B cell (primary cell): ENCODE data around the gene PACSIN1. TPM values are rescaled to one million over a fixed set of nuclear protein-coding genes. Genes with fewer than 3 reads are reported as not detected.

Source experiments
- ATAC-seq: fragments of 200-7000 bp; cut with Tn5 transposase; one replicate; pipeline ENCODE4 v1.10.0; 2021; ENCODE audit warnings: low read depth, mild to moderate bottlenecking, moderate number of reproducible peaks, moderate library complexity
- CTCF ChIA-PET: fragments of 350-600 bp; sonication (Branson Sonifier 250); formaldehyde crosslinking; loops from one replicate; lab custom pipeline; 2021; ENCODE audit warnings: antibody characterized with exemption, inconsistent platforms; lab: Charles Lee
- POLR2A ChIA-PET: fragments of 350-600 bp; sonication (Branson Sonifier 250); formaldehyde crosslinking; loops from one replicate; lab custom pipeline; 2021; ENCODE audit warnings: antibody characterized with exemption; lab: Charles Lee
- DNase-seq: peaks from one replicate; pipeline ENCODE4 v3.0.0; 2013
- H2AFZ ChIP-seq: 2 replicates; pipeline ENCODE4 v1.6.1; 2012; ENCODE audit warnings: mild to moderate bottlenecking, low read depth, low read length; ENCODE audit not compliant: insufficient read depth, poor library complexity, severe bottlenecking
- H3K27ac ChIP-seq, 2 donors: 1 replicate in 1 of 2; 2 replicates in 1 of 2; pipeline ENCODE4 v1.5.1; 2012 to 2013; ENCODE audit warnings: low read length in 2 of 2, mild to moderate bottlenecking in 2 of 2, moderate library complexity in 1 of 2
- H3K27me3 ChIP-seq, 4 experiments: fragments of 200-600 bp in 1 of 4; sonication (generic) in 1 of 4; replicated peaks in 1 of 4; 1 replicate in 2 of 4; 2 replicates in 2 of 4; pipeline versions ENCODE4 v1.6.1 to v1.7.0; 2013 to 2016; ENCODE audit warnings: low read length in 3 of 4, mild to moderate bottlenecking in 2 of 4, mixed read lengths in 1 of 4, moderate library complexity in 1 of 4; ENCODE audit not compliant: insufficient read depth in 4 of 4, control insufficient read depth in 3 of 4; ENCODE audit errors: control extremely low read depth in 1 of 4
- H3K36me3 ChIP-seq, 2 experiments: replicated peaks in 1 of 2; 1 replicate in 1 of 2; 2 replicates in 1 of 2; pipeline versions ENCODE4 v1.6.1 to v1.7.1; 2013; ENCODE audit warnings: low read length in 1 of 2; ENCODE audit not compliant: insufficient read depth in 2 of 2, control insufficient read depth in 1 of 2; ENCODE audit errors: control extremely low read depth in 1 of 2, extremely low read depth in 1 of 2
- H3K4me1 ChIP-seq, 2 donors: fragments of 200-600 bp in 1 of 2; sonication (generic) in 1 of 2; 1 replicate in 1 of 2; 2 replicates in 1 of 2; pipeline versions ENCODE4 v1.5.1 to v1.6.1; 2013 to 2017; ENCODE audit warnings: low read length in 2 of 2; ENCODE audit not compliant: control insufficient read depth in 2 of 2, insufficient read depth in 2 of 2
- H3K4me2 ChIP-seq: replicated peaks from 2 replicates; pipeline ENCODE3; 2012; ENCODE audit warnings: mild to moderate bottlenecking, low read depth, low read length; ENCODE audit not compliant: poor library complexity, severe bottlenecking
- H3K4me3 ChIP-seq, 5 experiments: fragments of 200-600 bp in 1 of 5; sonication (generic) in 1 of 5; 1 replicate in 3 of 5; 2 replicates in 2 of 5; pipeline versions ENCODE4 v1.5.1 to v1.7.0; 2011 to 2016; ENCODE audit warnings: low read length in 4 of 5, mild to moderate bottlenecking in 4 of 5, low read depth in 2 of 5, control low read depth in 1 of 5, moderate library complexity in 1 of 5; ENCODE audit not compliant: insufficient read depth in 1 of 5; ENCODE audit errors: control extremely low read depth in 1 of 5, extremely low read depth in 1 of 5
- H3K79me2 ChIP-seq: fragments of 200-600 bp; sonication (generic); one replicate; pipeline ENCODE4 v1.6.0; 2016; ENCODE audit warnings: low read length; ENCODE audit not compliant: control insufficient read depth, insufficient read depth
- H3K9ac ChIP-seq: fragments of 200-600 bp; sonication (generic); 2 replicates; pipeline ENCODE4 v1.6.1; 2017; ENCODE audit warnings: mild to moderate bottlenecking, low read length, moderate library complexity
- H3K9me3 ChIP-seq, 3 donors: one replicate each; pipeline versions ENCODE4 v1.6.1 to v1.7.1; 2013; ENCODE audit warnings: low read length in 2 of 3; ENCODE audit not compliant: control insufficient read depth in 2 of 3, insufficient read depth in 1 of 3; ENCODE audit errors: control extremely low read depth in 1 of 3
- H4K20me1 ChIP-seq: 2 replicates; pipeline ENCODE4 v1.6.0; 2012; ENCODE audit warnings: mild to moderate bottlenecking, low read length; ENCODE audit not compliant: insufficient read depth, control insufficient read depth, poor library complexity, severe bottlenecking
- H3K27ac Mint-ChIP-seq: one replicate; pipeline ENCODE4 v1.8.0; 2021; ENCODE audit warnings: mixed read lengths
- H3K27me3 Mint-ChIP-seq: one replicate; pipeline ENCODE4 v1.8.0; 2021; ENCODE audit warnings: mixed read lengths
- H3K4me1 Mint-ChIP-seq: one replicate; pipeline ENCODE4 v1.8.0; 2021; ENCODE audit warnings: mixed read lengths
- H3K4me3 Mint-ChIP-seq: one replicate; pipeline ENCODE4 v1.8.0; 2021; ENCODE audit warnings: mixed read lengths
- H3K9me3 Mint-ChIP-seq: one replicate; pipeline ENCODE4 v1.8.0; 2022; ENCODE audit warnings: mixed read lengths; ENCODE audit not compliant: insufficient read depth
- CTCF ChIP-seq: fragments of 200-600 bp; IDR thresholded peaks from one replicate; pipeline ENCODE4 v1.8.0; 2022; ENCODE audit warnings: antibody characterized with exemption, mild to moderate bottlenecking
- EZH2 ChIP-seq: IDR thresholded peaks from 2 replicates; pipeline ENCODE4 v1.6.1; 2012; ENCODE audit warnings: borderline replicate concordance, low read depth, mild to moderate bottlenecking, moderate library complexity, low read length; ENCODE audit not compliant: insufficient read depth, poor library complexity, severe bottlenecking
- WGBS: methylation state at CpG from one replicate; pipeline ENCODE4 v1.1.5; 2013; ENCODE audit warnings: missing lambda C conversion rate; ENCODE audit not compliant: insufficient coverage; 5-methylcytosine and 5-hydroxymethylcytosine counted together
- intact Hi-C: fragments of 100-400 bp; cut with micrococcal nuclease; formaldehyde crosslinking; loops from one replicate; pipeline ENCODE4 v1.10.0; 2022
- polyA plus RNA-seq: library from polyadenylated mRNA; depleted of rRNA; stranded (reverse); fragments of >200 nt; gene quantifications from 2 replicates; pipeline ENCODE4 v1.2.3, GENCODE V29; 2012
- total RNA-seq, 2 donors: library from RNA; stranded (reverse); fragments of 120-200 nt in 1 of 2; gene quantifications; 1 replicate in 1 of 2; 2 replicates in 1 of 2; pipeline versions ENCODE4 v1.2.3 to v1.2.4, GENCODE V29; 2013 to 2022

The PACSIN1 gene
- total and polyA plus RNA-seq, 2 donors (not counting 1 experiment from before 2014, with no cell fraction given) = 0.18 to 0.20 TPM

DNA sequence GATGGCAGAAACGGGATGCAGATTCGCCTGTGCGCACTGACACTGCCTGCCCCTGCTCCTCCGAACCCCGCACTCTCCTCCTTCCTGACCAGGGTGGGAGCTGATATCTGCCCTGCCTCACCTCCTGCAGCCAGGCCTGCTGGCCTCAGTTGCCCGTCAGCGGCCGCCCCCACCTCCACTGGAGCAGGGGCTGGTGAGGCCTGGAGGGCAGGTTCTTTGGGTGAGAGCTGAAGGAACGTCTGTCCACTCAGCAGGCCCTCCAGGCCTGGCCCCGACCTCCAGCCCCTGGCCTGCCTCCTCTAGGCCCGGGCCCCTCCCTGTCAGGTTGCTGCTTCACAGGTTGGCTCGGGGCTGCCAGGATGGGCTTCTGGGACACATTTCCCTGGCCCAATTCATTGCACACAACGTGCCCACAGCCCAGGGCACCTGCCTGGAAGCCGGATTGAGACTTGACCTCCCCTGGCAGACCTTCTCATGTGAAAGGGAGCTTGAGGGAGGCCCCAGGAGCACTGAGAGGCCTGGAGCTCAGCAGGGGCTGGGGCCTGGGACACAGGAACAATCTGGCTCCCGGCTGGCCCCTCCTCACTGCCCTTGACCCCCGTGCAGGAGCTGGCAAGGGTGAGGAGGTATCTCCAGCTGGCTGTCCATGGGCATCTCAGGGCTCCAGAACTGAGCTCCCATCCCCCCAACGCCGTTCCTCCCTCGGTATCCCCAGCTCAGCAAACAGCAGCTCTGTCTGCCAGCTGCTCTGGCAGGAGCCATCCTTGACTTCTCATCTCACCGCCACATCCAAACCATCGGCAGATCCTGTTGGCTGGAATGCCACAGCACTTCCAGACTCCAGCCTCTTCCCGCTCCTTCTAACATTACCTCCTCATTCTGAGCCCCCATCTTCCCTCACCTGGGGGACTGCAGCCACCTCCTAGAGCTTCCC lies 50.8 kb downstream of the PACSIN1 start:
- H3K27me3 Mint-ChIP-seq = peaks cover 11% of the 10 kb centered on the region
- intact Hi-C loops = no loop called here
- peaks cover 5% of the 10 kb centered on the region for H3K4me1 Mint-ChIP-seq
- H3K79me2 ChIP-seq = no peaks in the 10 kb centered on the region
- WGBS = 91% methylated on average over 22 of the region's 22 CpGs
- H3K9me3 Mint-ChIP-seq = no peaks in the 10 kb centered on the region
- no peak overlapping the region for H3K4me3 ChIP-seq
- H3K9me3 ChIP-seq = peaks cover 0 to 2% (median 0%) of the 10 kb centered on the region in 3 donors
- no peak overlapping the region for H3K9ac ChIP-seq
- ChIA-PET POLR2A (no interaction called here), CTCF (no interaction called here)
- TF ChIP-seq EZH2 = no peak
- no peak for TF ChIP-seq CTCF
- no peak overlapping the region for H3K4me2 ChIP-seq
- H3K27ac ChIP-seq = no peak overlapping the region
- H3K4me1 ChIP-seq = peaks cover 1 to 2% of the 10 kb centered on the region in 2 donors
- H3K27me3 ChIP-seq = peaks cover 0 to 10% (median 0%) of the 10 kb centered on the region in 4 experiments
- H3K4me3 Mint-ChIP-seq = no peak overlapping the region
- no peaks in the 10 kb centered on the region for H4K20me1 ChIP-seq
- H2AFZ ChIP-seq = no peak overlapping the region
- H3K27ac Mint-ChIP-seq = no peak overlapping the region
- H3K36me3 ChIP-seq = no peaks in the 10 kb centered on the region
- ATAC-seq (no peak), DNase-seq (no peak)

DNA sequence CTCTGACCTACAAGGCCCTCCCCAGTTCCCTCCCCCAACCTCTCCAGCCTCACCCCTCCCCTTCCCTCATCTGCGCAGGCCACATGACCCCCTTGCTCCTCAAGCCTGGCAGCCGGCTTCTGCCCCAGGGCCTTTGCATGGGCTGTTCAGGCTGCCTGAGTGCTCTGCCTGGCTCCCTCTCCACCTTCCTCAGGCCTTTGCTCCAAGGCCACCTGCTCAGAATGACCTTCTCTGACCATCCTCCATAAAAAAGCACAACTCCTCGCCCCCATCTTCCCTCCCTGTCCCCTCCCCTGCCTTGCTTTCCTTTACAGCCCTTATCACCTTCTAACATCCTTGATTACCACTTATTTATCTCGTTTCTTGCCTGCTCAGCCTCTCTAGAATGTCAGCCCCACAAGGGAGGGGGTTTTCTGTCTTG lies 51.6 kb downstream of the PACSIN1 start:
- WGBS = 97% methylated on average over 3 of the region's 4 CpGs
- intact Hi-C loops = no loop called here
- no peak for ATAC-seq
- no peak overlapping the region for H3K4me2 ChIP-seq
- Mint-ChIP-seq H3K9me3 (no peaks in the 10 kb centered on the region), H3K27me3 (peaks cover 11% of the 10 kb centered on the region), H3K27ac (no peak overlapping the region), H3K4me1 (peaks cover 5% of the 10 kb centered on the region), H3K4me3 (no peak overlapping the region)
- no peak for DNase-seq
- peaks cover 6 to 7% of the 10 kb centered on the region in 2 donors for H3K4me1 ChIP-seq
- no peaks in the 10 kb centered on the region for H3K36me3 ChIP-seq
- no peak for TF ChIP-seq EZH2
- no peak for TF ChIP-seq CTCF
- no peak overlapping the region for H3K4me3 ChIP-seq
- no peak overlapping the region for H2AFZ ChIP-seq
- H3K27me3 ChIP-seq = peaks cover 0 to 10% (median 0%) of the 10 kb centered on the region in 4 experiments
- H4K20me1 ChIP-seq = no peaks in the 10 kb centered on the region
- no peak overlapping the region for H3K27ac ChIP-seq
- peaks cover 0 to 2% (median 0%) of the 10 kb centered on the region in 3 donors for H3K9me3 ChIP-seq
- CTCF ChIA-PET = no interaction called here
- POLR2A ChIA-PET = no interaction called here
- H3K9ac ChIP-seq = no peak overlapping the region
- H3K79me2 ChIP-seq = no peaks in the 10 kb centered on the region
